GM21528 (cell line): ENCODE measurements around the gene PHF11.

Experiments used
- ATAC-seq: cut with Tn5 transposase; IDR thresholded peaks from one replicate; pipeline ENCODE4 v1.9.1; 2021; ENCODE audit warnings: mild to moderate bottlenecking, moderate library complexity; ENCODE audit not compliant: unreplicated experiment, low FRiP score

The PHF11 gene

DNA sequence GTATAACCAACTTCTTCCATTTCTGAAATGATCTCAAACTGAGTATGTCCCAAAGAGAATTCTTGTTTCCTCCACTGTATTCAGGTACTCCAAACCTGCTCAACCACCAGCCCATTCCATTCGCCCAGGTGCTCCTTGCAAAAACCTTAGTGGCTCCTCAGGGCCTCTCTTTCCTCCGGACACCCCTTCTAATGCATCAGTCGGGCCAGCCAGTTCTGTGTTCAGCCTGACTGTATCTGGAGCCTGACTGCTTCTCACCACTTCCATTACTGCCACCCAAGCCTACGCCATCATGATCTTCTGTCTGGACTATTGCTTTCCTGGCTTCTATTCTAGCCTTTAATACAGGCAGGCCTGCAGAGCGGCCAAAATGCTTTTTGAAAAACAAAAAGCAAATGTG lies 1.5 kb downstream of the PHF11 start:
- ATAC-seq, result no peak

DNA sequence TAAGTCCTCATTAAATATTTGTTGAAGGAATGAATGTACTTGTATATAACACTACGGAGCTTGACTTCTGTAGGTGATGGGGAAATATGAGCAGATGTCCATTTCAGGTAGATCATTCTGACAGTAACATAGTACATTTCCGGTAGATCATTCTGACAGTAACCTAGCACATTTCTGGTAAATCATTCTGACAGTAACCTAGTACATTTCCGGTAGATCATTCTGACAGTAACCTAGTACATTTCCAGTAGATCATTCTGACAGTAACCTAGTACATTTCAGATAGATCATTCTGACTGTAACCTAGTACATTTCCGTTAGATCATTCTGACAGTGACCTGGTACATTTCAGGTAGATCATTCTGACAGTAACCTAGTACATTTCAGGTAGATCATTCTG lies 2.5 kb downstream of the PHF11 start:
- ATAC-seq, result no peak

DNA sequence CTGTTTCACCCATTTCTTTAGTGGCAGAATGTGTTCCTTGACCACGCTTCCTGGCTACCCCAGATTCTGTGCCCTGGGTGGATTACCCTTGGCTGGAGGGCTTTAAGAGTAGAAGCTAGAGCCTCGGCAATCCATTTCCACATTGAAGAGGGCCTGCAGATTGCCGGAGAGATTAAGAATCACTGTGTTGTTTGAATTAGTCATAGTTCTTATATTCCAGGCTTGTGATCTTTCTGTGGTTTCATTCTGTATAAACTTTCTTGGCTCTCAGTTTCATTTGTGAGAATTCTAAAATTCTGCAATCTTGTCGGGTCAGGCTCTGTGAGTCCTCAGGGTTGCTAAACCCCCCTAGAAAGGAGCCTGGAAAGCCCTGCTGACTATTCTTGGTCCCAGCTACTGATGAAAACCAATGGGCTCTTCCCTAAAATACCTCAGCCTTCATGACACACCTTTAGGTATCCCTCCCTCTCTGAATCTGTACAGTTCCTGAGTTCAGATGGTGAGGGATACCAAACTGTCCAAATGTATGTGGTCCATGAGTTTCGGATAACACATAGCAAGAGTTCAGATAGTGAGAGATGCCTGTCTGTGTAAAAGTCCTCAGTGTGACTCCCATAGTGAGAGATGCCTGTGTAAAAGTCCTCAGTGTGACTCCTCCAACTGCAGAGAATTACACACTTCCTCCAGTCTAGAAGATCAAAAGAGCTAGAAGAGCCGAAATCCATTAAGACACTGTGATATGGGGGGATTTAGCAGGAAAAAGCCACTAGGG lies 4.3 kb downstream of the PHF11 start:
- ATAC-seq, result no peak

DNA sequence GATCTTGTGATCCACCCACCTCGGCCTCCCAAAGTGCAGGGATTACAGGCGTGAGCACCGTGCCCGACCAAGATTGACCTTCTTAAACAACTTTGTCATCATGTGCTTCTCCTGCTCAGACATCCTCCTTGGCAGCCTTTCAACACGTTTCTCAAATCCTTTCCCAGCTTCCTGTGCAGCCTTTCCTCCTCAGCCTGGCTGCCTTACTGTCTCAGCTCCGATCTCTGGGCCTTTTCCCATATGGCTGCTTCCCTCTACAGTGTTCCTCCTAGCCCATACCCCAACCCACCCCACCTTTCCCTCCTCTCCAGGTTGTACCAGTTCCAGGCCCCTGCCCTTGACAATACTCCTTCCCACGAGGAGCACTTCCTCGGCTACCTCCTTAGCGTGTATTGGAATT lies 7.2 kb downstream of the PHF11 start:
- ATAC-seq, result no peak

DNA sequence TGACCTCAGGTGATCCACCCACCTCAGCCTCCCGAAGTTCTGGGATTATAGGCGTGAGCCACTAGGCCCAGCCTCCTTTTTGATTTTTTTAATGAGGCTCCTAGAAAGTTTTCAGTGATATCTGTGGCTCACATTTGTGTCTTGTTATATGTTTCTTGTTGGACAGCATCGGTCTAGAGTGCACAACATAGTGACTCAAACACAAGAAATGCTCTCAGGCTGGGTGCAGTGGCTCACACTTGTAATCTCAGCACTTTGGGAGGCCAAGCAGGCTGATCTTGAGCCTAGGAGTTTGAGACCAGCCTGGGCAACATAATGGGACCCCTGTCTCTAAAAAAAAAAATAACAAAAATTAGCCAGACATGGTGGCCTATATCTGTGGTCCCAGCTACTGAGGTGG lies 8.2 kb downstream of the PHF11 start:
- no peak for ATAC-seq

GRCh38 chr13:49512578-49512977 lies 16.8 kb downstream of the PHF11 start:
- no peak for ATAC-seq

DNA sequence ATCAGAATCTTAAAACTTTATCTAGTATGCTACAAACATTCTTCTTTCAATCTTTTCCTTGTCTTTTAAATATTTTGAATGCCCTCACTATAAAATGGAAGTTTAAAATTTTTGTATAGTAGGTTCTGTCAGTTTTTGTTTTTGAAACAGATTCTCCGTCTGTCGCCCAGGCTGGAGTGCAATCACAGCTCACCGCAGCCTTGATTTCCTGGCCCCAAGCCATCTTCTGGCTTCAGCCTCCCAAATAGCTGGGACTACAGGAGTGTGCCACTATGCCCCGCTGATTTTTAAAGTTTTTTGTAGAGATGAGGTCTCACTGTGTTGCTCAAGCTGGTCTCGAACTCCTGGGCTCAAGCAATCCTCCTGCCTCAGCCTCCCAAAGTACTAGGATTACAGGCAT lies 20.7 kb downstream of the PHF11 start:
- ATAC-seq, result no peak

GRCh38 chr13:49517461-49517860 lies 21.7 kb downstream of the PHF11 start:
- no peak for ATAC-seq

DNA sequence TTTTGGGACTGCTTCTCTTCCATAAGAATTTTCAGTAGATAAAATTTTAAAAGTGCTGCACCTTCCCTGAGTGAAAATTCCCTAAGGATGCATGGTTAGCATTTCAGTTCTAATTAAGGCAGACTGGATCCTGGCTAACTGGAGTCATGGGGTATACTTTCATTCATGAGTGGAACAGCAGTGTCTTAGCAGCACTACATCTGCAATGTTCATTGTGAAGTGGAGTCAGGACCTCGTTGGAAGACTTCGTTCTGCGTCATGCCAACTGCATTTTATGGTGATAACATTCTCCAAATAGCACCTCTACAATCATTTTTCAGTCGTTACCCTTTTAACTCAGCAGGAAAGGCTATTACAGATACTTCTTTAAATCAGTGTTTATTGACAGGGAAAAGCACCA lies 25.5 kb downstream of the PHF11 start:
- ATAC-seq, result no peak

GRCh38 chr13:49524740-49525501 lies 29.2 kb downstream of the PHF11 start:
- ATAC-seq, result no peak

DNA sequence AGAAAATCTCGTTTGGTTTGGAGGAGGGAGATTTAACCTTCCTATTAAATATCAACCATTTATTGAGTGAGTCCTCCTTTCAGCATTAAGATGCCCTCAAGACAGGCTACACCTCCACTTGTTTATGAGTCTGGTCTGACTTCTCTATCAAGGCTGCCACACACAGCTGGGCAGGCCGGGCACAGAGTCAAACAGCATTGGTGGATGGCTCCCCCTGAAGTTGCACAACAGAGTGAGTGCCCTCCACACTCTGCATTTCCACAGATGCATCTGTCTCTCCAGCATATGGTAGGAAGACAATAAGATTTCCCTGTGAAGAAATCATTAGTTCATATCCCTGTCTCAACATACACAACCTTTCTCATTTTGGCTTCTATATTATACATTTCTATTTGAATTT lies 31.4 kb downstream of the PHF11 start:
- no peak for ATAC-seq

DNA sequence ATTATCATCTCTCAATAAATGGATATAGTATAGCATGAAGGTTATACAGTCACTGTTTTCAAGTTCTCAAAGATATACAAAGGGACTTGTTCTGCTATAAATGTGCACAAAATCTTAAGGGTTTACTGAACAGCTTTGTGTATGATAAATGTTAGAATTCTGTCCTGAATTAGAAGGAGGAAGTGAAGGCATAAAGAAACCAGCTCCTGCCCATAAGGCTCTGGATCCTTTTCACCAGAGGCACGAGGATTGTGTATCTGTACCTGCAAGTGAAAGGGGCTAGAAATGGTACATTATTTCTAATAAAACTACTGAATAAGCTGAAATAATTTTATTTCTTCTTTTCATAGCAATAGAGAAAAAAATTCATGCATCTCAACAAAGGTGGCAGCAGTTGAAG lies 32.4 kb downstream of the PHF11 start:
- ATAC-seq, result no peak

- ATAC-seq, result no peak
Measured at GRCh38 chr13:49530457-49530856, 34.7 kb downstream of the PHF11 start.

DNA sequence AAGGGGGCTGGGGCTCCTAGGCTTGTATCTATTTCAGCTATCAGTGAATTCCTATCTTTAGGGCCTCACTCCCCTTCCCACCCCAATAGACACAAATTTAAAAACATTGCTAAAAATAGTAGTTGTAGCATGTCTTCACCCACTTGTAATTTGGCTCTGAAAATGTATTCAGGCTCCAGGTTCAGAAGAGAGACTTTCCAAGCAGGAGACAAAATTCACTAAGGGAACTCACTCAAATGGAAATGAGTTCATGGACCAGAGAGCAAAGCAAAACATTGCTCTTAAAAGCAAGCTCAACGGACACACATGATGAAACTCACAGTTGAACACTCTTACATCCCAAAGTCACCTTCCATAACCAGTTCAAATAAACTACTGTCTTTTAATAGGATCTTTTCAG lies 36.8 kb downstream of the PHF11 start:
- ATAC-seq, result no peak

DNA sequence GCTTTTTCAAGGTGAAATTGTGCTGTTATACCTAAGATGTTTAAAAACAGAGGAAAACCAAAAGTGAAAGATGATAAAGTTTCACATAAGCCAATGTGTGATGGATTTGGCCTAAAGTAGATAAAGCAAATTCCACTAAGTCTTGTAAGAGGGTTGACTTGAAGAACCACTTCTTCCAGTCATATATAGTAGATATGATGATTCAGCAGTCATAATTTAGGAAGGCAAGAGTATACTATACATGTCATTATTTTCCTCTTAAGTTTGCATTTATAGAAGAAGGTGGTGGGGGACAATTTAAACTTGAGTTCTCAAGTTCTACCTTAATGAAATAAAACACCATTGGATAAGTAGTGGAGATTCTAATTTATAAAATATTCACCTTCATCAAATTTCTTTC lies 37.3 kb downstream of the PHF11 start:
- ATAC-seq, result no peak

DNA sequence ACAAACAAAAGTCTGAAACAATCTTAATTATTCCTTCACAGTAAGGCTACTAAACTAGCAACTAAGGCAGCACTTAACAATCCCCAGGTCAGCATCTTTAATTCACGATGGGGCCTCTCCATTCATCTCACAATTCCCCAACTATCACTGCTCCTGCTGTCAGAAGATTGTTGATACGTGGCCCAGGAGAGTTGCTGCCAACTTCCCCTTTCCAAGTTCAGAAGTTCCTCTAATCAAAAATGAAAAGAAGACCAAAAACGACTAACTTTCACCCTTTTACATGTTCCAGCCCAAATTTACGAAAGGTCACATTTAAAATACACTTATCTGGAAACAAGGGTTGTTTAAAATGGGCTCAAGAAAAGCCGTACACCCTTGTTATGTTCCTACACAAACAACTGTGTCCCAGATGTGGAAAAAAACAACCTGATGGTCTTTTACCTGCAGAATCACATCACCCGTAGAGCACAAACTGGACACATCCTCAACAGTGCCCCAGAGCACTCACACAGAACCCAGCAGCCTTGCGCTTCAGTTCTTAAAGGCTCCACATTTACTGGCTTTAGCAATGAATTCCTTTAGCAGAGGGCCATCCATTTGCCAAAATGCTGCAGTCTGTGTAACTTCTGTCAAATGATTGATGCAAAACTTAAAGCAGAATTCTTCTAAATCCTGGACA lies 38.0 kb downstream of the PHF11 start:
- no peak for ATAC-seq

GRCh38 chr13:49536144-49536873 lies 40.6 kb downstream of the PHF11 start:
- ATAC-seq, result no peak

DNA sequence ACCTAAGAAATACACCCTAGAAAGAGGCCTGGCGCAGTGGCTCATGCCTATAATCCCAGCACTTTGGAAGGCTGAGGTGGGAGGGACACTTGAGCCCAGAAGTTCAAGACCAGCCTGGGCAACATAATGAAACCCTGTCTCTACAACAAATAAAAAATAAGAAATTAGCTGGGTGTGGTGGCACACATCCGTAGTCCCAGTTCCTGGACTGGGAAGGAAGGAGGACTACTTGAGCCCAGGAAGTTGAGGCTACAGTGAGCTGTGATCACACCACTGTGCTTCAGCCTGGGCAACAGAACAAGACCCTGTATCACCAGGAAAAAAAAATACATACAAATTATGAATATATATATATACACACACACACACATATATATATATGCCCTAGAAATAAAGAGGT lies 42.7 kb downstream of the PHF11 start:
- ATAC-seq, result no peak

DNA sequence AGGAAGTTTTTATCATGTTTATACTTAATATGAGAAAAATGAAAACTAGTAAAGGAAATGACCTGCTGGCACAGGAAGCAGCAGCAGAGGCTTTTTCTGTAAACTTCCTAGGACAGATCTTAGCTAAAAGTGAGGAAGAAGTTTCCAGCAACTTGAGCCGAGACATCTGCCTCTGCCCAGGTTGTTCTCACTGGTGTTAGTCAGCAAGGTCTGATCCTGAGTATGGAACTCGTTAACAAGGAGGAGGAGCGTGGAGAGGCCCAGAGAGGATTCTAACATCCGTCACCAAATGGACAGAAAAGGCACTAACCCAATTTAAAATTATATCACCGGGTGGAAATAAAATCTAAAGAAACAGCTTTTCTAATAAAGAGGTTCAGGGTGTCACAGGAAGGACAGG lies 43.6 kb downstream of the PHF11 start:
- ATAC-seq, result no peak

DNA sequence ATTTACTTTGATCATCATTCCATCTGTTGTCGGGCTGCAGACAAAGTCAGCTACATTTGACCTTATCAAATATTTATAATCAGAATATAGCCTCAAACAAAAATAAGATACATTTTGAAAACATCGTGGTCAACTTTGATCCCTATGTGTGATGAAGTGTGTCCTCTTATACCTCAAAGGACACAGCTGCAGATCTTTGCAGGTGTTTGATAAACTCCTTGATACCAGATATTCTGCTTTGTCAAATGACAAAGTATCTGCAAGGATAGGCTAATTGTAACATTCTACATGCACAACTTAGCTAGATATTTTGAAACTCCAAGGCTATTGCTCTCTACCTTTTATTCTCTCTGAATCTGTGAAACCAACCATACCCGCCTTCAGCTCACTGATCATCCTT lies 44.0 kb downstream of the PHF11 start:
- no peak for ATAC-seq

GRCh38 chr13:49540552-49540951 lies 44.8 kb downstream of the PHF11 start:
- ATAC-seq, result no peak
